Measurements from ENCODE around the gene TMEM143.
A peak's percentile ranks its signal among the peaks of the same experiment; 100 is the strongest.
"Not testable (repeated sequence)": the region's sequence is repeated elsewhere in the genome, so short reads cannot be mapped to it uniquely, and the experiment has no call there.

TMEM143 gene

DNA sequence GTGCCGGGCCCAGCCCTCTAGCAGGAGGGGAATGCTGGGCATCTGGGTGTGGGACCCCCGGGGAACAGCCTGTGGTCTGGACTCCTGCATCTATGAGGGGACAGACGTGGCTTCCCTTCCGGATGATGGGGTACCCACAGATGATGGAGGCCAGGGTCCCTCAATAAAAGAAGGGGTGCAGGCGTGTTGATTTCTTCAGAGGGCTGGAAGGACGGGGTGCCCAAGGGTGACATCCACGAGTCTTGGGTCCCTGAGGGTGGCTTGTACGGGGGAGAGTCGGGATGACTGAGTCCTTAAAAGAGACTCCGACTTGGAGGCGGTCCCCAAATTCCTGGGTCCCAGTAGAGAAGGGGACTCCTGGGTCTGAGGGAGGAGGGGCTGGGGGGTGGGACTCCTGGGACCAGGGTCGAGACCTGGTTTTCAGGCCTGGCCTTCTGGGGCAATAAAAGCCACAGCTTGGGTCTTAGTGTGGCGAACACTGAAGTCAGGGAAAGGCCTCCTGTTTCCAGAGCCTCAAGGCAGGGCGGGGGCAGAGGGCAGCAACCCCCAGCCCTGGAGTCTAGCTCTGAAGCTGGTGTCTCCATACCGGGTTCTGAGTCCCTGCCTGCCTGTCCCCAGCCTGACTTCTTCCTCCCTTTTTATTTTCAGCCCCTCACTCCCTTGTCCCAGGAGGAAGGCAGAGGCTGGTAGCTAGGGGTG, 29.3 kb upstream of the TMEM143 start:
- intact Hi-C loops (cut with DNase I): loop anchor here (10.0 kb wide), 1 partner anchor 52 kb away; the partner anchor contains the start of gene GRWD1

DNA sequence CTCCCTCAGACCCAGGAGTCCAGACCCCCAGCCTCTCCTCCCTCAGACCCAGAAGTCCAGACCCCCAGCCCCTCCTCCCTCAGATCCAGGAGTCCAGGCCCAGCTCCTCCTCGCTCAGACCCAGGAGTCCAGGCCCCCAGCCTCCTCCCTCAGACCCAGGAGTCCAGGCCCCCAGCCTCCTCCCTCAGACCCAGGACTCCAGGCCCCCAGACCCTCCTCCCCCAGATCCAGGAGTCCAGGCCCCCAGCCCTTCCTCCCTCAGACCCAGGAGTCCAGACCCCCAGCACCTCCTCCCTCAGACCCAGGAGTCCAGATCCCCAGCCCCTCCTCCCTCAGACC, 28.2 kb upstream of the TMEM143 start:
- intact Hi-C loops (cut with DNase I): loop anchor here (10.0 kb wide), 1 partner anchor 53 kb away; the partner anchor contains the start of gene GRWD1

More for the DNA sequence above, 29.3 kb upstream of the TMEM143 start:
- DNase-seq: no peak

DNA sequence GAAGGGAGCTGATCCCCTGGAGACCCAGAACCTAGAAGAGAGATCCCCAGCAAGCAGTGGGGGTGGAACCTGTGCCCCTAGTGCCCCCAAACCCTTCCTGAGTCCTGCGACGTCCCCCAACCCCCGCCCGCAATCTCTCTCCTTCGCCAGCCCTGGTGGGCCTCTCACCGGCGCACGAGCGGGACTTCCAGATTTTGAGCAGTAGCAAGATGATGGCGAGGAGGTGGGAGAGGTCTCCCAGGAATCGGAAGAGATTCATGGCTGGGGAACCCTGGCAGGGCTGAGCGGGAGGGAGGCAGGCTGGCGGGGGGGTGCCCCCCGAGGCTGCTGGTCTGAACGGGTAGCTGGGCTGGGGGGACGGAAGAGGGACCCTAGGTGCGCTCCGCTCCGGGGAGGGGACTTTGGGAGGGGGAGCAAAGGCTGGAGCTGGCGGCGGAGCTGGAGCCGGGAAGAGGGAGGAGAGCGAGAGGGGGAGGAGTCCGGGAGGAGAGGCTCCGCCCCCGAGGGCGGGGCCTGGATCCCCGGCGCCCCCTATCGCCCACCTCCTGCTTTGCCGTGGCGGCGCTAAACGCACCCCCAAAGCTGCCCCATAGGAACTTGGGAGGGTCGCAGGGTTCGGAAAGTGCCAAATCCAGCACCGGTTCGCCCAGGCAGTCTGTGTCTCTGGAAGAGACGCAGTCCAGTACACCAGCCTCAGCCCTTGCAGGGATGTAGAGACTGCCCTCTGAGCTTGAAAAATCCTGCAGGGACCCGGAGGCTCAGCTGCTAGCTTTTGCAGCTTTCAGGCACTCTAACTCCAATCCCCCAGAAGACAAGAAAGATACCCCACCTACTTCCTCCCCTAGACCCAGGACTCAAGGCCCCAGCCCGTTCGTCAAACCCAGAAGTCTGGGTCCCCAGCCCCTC, 27.6 kb upstream of the TMEM143 start, which contains the start of gene KDELR1:
KDELR1 (minus strand) TSS at position 452 of the 906 bp plus-strand sequence; CDS start at position 259, 193 bp downstream.
- peak; percentile 61 to 94 (median 88) for DNase-seq

More for the DNA sequence above, 28.2 kb upstream of the TMEM143 start:
- not testable (repeated sequence) for DNase-seq

DNA sequence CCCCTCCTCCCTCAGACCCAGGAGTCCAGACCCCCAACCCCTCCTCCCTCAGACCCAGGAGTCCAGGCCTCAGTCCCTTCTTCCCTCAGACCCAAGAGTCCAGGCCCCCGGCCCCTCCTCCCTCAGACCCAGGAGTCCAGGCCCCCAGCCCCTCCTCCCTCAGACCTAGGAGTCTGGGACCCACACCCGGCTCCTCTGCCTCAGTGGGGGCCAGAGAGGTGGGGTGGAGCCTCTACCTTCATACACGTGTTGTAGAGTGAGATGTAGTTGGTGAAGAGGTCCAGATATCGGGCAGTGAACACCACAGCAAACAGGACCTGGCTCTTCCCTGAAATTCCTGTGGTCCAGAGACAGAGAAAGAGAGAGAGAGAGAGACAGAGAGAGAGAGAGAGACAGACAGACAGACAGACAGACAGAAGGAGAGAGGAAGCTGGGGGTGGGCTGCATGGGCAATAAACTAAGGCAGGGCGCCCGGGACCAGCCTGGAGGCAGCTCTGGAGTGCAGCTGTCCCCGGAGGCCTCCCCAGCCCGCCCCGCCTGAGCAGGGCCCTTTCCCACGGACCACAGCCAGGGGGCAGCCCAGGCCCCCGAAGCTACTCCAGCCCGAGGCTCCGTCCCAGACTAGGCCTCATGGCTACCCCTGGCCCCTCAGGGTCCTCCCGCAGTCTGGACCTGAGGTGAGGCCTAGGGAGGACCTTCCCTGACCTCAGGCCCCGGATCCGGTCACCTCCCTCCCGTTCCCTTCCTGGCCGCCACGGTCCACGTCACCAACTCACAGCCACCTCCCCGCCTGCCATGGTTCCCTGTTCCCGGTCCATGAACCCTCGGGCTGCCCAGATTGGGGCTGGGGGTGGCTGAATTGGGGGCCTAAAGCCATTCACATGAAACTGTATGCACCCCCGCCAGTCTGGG, 26.7 kb upstream of the TMEM143 start:
- intact Hi-C loops (cut with DNase I): loop anchor here (10.0 kb wide), 1 partner anchor 54 kb away; the partner anchor contains the start of gene GRWD1
- peak; percentile 16 to 82 (median 68) for DNase-seq

More for the DNA sequence above, 27.6 kb upstream of the TMEM143 start, which contains the start of gene KDELR1:
- intact Hi-C loops (cut with DNase I): loop anchor here (10.0 kb wide), 1 partner anchor 53 kb away; the partner anchor contains the start of gene GRWD1

DNA sequence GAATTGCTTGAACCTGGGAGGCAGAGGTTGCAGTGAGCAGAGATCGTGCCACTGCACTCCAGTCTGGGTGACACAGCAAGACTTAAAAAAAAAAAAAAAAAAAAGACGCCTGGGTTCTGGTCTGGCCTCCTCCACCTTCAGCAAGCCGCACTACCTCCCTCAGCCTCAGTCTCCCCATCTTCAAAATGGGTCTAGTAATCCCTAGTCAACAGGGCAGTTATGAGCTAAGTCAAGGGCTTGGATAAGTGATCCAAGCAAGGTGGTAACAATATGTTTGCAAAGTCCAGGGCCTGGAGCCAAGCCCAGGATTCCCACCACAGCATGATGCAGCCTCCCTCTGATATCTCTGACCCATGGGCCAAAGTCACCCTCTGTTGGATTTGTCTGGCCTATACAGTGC, 23.2 kb upstream of the TMEM143 start:
- DNase-seq: no peak
- intact Hi-C loops (cut with DNase I): no loop called here

DNA sequence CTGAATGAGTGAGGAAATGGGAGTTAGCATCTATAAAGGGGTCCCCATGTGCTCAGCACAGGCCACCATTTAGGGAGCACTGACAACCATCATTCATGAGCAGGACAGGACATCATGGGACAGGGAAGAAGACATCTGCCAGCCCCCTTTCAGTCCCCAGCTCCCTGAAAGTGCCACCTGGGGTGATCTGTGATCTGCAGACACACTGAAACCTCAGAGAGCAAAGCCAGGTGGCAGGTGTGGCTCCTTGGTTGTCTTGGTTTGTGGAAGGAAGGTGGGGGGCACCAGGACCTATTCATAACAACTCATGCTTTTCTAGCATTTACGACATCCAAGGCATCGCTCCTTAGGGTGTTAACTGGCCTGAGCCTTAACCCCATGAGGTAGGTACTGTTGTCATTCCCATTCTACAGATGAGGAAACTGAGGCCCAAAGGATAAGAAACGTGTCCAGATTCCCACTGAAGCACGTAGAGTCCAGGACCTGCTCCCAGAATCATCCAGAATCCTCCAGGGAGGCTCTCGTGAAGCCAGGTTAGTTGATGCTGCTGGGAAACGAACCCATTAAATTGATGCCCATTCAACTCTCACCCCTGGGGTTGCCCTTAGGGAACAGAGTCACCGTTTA, 21.8 kb upstream of the TMEM143 start:
- intact Hi-C loops (cut with DNase I): no loop called here
- no peak for DNase-seq

DNA sequence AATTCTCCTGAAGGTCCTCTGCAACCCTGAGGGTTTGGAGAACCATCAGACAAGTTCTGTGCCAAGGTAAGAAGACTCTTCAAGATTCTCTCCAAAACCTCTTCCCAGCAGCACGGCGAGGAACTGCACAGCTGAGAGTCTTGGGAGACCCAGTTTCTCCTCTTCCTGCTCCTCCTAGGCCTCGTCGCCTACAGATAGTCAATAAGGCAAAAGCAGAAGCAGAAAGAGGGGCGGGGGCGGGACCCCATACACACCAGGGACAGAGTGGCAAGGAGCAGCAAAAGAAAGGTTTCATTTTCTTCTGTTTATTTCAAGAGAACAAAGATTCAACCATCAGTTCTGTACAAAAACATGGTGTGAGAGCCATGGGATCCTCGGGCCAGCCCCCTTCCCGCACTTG, 18.5 kb upstream of the TMEM143 start:
- intact Hi-C loops (cut with DNase I): no loop called here
- no peak for DNase-seq

DNA sequence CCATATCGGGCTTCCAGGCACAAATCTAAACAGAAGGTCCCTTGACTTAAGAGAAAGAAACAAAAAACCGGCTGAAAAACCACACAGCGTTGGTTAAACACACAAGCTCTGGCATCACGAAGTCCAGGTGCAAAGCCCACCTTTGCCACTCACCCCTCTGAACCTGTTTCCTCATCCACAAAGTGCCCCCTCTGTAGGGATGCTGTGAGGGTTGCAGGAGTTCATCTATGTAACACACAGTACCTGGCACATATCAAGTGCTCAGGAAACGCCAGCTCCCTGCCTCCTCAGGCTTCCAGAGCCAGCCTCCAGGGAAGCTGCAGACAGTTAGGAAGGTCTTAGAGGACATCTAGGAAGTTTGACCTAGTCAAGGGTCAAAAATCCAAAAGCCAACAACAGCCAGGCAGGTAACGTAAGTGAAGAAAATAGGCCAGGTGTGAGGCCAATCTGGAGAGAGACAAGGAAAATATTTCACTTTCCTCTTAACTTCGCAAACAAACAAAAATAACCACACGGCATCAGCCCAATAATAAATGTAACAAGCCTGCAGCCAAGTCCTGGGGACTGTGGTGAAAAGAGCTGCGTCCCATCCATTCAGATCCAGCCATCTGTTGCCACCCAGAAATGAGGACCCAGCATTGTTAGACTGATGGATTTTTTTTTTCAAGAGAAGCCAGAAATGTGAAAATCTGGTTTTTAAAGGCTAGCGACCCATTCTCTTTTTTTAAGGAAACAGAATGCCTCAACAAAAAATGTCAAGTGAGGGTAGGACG, 17.6 kb upstream of the TMEM143 start:
- intact Hi-C loops (cut with DNase I): no loop called here
- no peak for DNase-seq

DNA sequence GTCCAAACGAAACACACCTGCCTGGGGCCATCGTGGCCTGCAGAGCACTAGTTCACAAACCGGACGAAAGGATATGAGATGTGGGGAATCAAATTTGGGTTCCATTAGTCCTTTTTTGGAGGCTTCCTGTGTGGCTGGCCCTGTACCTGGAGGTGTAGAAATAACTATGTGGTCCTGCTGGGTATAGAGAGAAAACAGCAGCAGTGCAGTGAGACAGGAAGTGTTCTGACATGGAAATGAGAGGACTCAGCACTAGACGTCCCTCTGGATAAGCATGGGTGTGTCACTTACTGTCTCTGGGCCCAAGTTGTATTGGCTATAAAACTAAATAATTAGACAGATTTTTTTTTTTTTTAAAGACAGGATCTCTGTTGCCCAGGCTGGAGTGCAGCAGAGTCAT, 15.3 kb upstream of the TMEM143 start:
- DNase-seq: no peak
- intact Hi-C loops (cut with DNase I): no loop called here

DNA sequence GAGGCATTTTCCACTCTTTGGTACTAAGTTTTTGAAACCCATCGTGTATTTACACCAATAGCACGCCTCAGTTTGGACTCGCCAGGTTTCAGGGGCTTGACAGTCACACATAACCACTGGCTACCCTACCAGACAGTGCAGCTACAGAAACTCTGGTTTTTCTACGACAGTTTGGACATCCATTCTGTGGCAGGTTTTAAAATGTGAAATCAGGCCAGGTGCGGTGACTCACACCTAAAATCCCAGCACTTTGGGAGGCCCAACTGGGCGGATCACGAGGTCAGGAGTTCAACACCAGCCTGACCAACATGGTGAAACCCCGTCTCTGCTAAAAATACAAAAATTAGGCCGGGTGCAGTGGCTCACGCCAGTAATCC, 14.4 kb upstream of the TMEM143 start:
- DNase-seq: no peak
- intact Hi-C loops (cut with DNase I): no loop called here

DNA sequence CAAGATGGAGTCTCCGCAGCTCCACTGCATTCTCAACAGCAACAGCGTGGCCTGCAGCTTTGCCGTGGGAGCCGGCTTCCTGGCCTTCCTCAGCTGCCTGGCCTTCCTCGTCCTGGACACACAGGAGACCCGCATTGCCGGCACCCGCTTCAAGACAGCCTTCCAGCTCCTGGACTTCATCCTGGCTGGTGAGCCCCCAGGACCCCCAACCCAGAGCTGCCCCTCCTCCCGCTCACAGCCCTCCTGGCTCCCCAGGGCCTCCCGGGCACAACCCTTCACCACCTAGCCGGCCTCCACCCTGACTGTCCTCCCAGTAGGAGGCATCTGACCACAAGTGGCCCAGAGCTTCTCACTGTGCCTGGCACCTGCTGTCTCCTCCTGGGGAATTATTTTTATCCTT, 9.8 kb upstream of the TMEM143 start:
- intact Hi-C loops (cut with DNase I): no loop called here
- no peak for DNase-seq

DNA sequence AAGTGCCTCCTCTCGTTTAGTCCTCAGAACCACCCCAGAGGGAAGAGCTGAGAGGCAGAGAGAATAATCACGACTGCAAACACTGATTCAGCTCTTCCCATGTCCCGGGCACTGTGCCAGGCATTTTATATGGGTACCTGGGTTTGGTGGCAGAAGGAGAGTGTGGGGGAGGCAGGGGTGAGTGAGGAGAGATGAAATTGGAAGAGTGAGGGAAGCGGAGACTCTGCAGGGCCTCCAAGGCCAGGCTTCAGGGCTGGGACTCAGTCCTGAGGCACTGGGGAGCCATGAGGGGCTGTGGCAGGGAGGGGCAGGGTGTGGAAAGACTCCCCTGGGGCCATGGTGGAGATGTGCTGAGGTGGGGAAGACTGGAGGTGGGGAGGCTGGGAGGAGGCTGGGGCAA, 9.2 kb upstream of the TMEM143 start:
- peak; percentile 30 to 92 (median 72) for DNase-seq
- intact Hi-C loops (cut with DNase I): no loop called here

DNA sequence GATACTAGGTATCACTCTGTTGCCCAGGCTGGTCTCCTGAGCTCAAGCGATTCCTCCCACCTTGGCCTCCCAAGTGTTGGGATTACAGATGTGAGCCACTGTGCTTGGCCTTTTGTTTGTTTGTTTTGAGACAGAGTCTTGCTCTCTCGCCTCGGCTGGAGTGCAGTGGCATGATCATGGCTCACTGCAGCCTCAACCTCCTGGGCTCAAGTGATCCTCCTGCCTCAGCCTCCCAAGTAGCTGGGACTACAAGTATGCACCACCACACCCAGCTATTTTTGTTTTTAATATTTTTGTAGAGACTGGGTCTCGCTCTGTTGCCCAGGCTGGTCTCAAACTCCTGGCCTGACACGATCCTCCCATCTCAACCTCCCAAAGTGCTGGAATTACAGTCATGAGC, 8.0 kb upstream of the TMEM143 start:
- intact Hi-C loops (cut with DNase I); DNase-seq: not testable (repeated sequence)

DNA sequence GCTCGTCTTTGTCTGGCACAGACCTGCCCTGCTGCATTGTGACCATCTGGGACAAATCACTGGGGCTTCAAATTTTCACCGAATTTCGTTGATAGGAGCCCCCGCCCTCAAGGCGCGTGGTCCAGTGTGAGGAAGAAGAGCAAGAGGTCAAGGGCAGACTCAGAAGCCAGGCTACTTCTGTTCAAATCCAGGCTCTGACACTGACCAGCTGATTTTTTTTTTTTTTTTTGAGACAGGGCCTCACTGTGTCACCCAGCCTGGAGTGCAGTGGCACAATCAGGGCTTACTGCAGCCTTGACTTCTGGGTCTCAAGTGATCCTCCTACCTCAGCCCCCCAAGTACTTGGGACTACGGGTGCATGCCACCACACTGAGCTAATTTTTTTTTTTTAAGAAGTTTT, 7.6 kb upstream of the TMEM143 start:
- no peak for DNase-seq
- intact Hi-C loops (cut with DNase I): no loop called here

DNA sequence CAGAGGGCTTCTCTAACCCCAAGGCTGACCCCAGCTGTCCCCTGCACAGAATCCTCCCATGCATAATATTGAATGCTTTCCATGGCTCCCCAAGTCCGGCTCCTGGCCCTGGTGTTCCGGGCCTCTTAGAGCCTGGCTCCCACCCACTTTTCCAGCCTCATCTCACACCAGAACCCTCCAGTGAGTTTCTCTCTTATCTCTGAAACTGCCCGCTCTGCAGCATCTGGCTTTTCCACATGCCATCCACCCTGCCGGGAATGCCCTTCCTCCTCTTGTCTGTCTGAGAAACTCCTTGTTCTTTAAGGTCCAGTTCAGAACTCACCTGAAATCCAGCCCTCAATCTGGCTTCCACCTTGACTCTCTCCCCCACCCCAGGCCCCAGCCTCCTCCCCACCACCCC, 7.2 kb upstream of the TMEM143 start:
- intact Hi-C loops (cut with DNase I): no loop called here
- DNase-seq: no peak

DNA sequence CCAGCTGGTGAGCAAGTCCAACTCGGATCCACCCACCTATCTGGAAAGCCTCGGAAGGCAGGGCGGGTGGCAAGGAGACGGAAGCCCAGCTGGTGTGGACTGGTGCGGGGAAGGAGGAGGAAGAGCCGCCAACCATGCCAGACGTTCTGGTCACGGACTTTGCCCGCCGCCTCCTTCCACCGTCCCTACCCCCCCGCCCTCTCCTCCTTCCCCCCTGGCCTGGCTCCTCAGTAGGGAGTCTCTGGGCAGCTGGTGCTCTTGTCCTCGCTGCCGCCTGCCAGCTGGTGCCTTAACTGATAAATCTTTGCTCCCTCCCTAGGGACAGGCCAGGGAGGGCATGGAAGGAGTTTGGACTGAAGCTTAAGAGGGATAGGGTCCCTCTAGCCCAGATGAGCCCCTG, 5.2 kb upstream of the TMEM143 start:
- intact Hi-C loops (cut with DNase I): no loop called here
- DNase-seq: no peak

DNA sequence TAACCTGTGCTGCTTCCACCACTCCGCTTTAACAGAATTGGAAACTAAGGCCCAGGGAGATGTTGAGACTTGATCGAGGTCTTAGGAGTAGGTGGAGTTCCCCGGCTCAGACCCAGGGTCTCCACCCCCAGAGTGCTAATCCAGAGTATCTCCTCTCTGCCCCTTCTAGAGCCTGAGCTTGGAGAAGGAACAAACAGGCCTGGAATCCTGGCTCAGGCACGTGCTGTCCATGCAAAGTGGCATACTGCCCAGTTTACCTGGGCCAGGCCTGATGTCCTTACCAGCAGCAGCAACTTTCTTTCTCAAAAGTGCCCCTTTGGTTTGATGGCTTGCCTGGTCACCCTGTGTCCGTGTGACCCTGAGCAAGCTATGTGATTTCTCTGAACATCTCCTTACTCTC, 4.1 kb upstream of the TMEM143 start:
- intact Hi-C loops (cut with DNase I): no loop called here
- DNase-seq: no peak

DNA sequence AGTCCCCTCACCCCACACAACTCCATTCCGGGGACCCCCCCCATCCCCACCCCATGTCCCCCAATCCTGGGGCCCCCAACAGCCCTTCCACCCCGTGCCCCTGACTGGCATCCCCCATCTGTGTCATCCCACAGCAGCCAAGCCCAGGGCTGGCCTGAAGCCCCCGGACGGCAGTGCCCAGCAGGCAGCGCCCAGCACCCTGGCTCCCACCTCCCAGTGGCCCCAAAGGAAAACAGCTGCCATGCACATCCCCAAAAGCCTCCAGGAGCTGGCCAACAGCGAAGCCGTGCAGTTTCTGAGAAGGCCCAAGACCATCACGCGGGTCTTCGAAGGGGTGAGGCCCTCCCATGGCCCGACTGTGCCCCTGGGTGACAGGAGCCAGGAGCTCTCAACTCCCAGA, 1.9 kb upstream of the TMEM143 start:
- intact Hi-C loops (cut with DNase I): no loop called here
- no peak for DNase-seq

All from head of caudate nucleus (tissue), 42 donors.